ENCODE results near the gene BBX. TPM values are rescaled to one million over a fixed set of nuclear protein-coding genes. Genes with fewer than 3 reads are reported as not detected.

Gene BBX
- total and polyA plus RNA-seq, 12 donors: 4.6 to 49.8 (median 38.0) TPM

GRCh38 chr3:107855710-107856109 lies 332.9 kb downstream of the BBX start:
- no peaks in the 10 kb centered on the region for H3K36me3 ChIP-seq
- no peak overlapping the region for H3K4me3 ChIP-seq
- H3K27me3 ChIP-seq: no peaks in the 10 kb centered on the region
- TF ChIP-seq CTCF (IDR thresholded peaks at IDR 0.05): peak in 1 of 9 donors; percentile 24
- DNase-seq (no peak), ATAC-seq (peak in 3 of 8 donors; percentile 51 to 70 (median 66))
- no peak overlapping the region for H3K27ac ChIP-seq
- intact Hi-C loops (cut with DNase I): no loop called here
- H3K4me1 ChIP-seq: no peaks in the 10 kb centered on the region
- 66 to 70% methylated on average over 5 of the region's 5 CpGs for WGBS, 2 donors
- peaks cover 0 to 6% (median 0%) of the 10 kb centered on the region in 11 donors for H3K9me3 ChIP-seq

GRCh38 chr3:107857854-107858253 lies 335.1 kb downstream of the BBX start:
- Histone ChIP-seq H3K9me3 (no peaks in the 10 kb centered on the region), H3K27me3 (no peaks in the 10 kb centered on the region), H3K4me1 (no peaks in the 10 kb centered on the region), H3K4me3 (no peak overlapping the region), H3K27ac (no peak overlapping the region), H3K36me3 (no peaks in the 10 kb centered on the region)
- intact Hi-C loops (cut with DNase I): no loop called here
- no peak for ATAC-seq
- TF ChIP-seq CTCF (IDR thresholded peaks at IDR 0.05): no peak
- DNase-seq: no peak
- 81 to 90% methylated on average over 5 of the region's 5 CpGs for WGBS, 2 donors

- no peaks in the 10 kb centered on the region for H3K36me3 ChIP-seq
- no peaks in the 10 kb centered on the region for H3K9me3 ChIP-seq
- WGBS, 2 donors: 95 to 96% methylated on average over 2 of the region's 2 CpGs
- no peak overlapping the region for H3K4me3 ChIP-seq
- H3K27ac ChIP-seq: no peak overlapping the region
- H3K27me3 ChIP-seq: no peaks in the 10 kb centered on the region
- no peaks in the 10 kb centered on the region for H3K4me1 ChIP-seq
- TF ChIP-seq CTCF (IDR thresholded peaks at IDR 0.05): no peak
- intact Hi-C loops (cut with DNase I): no loop called here
- ATAC-seq (no peak), DNase-seq (no peak)
Measured at GRCh38 chr3:107858876-107859275, 336.1 kb downstream of the BBX start.

Other genes with a start within 250 kb of the BBX start
- not detected for gene CCDC54, start 145.5 kb upstream of the BBX start, total RNA-seq
- not detected for gene CCDC54, start 145.5 kb upstream of the BBX start, polyA plus RNA-seq